ENCODE results near the gene POLRMT.
"Not testable (repeated sequence)": the region's sequence is repeated elsewhere in the genome, so short reads cannot be mapped to it uniquely, and the experiment has no call there.

POLRMT gene

GRCh38 chr19:670609-671075 lies 37.3 kb upstream of the POLRMT start:
- no peak for DNase-seq (ENCODE audit: low read depth)
- peak; percentile 3 for TF ChIP-seq CTCF (IDR thresholded peaks at IDR 0.05; ENCODE audit: low read length, missing control alignments)
- H3K4me3 ChIP-seq (replicated peaks; ENCODE audit: low read depth, low read length): no peak overlapping the region

- not testable (repeated sequence) for H3K4me3 ChIP-seq (replicated peaks; ENCODE audit: low read depth, low read length)
- DNase-seq (ENCODE audit: low read depth): peak; percentile 20
Observed at GRCh38 chr19:668675-669434, 35.5 kb upstream of the POLRMT start.

GRCh38 chr19:666985-667573 lies 33.7 kb upstream of the POLRMT start:
- not testable (repeated sequence) for H3K4me3 ChIP-seq (replicated peaks; ENCODE audit: low read depth, low read length); DNase-seq (ENCODE audit: low read depth)

GRCh38 chr19:664913-665443 lies 31.6 kb upstream of the POLRMT start:
- peak; percentile 79 for DNase-seq (ENCODE audit: low read depth)
- peak; percentile 80 for TF ChIP-seq CTCF (IDR thresholded peaks at IDR 0.05; ENCODE audit: low read length, missing control alignments)
- H3K4me3 ChIP-seq (replicated peaks; ENCODE audit: low read depth, low read length): no peak overlapping the region

- no peak for TF ChIP-seq CTCF (IDR thresholded peaks at IDR 0.05; ENCODE audit: low read length, missing control alignments)
- H3K4me3 ChIP-seq (replicated peaks; ENCODE audit: low read depth, low read length): peak overlapping the region; percentile 53
- no peak for DNase-seq (ENCODE audit: low read depth)
Observed at GRCh38 chr19:663682-664117, 30.4 kb upstream of the POLRMT start.

GRCh38 chr19:662962-663681 lies 29.8 kb upstream of the POLRMT start, which contains the start of gene RNF126:
Gene RNF126 (minus strand): TSS chr19:663214. CDS start chr19:663121, 93 bp downstream.
- peak within 1 kb of the TSS; percentile 77 for H3K4me3 ChIP-seq (replicated peaks; ENCODE audit: low read depth, low read length)
- DNase-seq (ENCODE audit: low read depth): peak; percentile 92
- no peak for TF ChIP-seq CTCF (IDR thresholded peaks at IDR 0.05; ENCODE audit: low read length, missing control alignments)

- DNase-seq (ENCODE audit: low read depth): peak; percentile 28
- TF ChIP-seq CTCF (IDR thresholded peaks at IDR 0.05; ENCODE audit: low read length, missing control alignments): no peak
- H3K4me3 ChIP-seq (replicated peaks; ENCODE audit: low read depth, low read length): peak overlapping the region; percentile 77
Observed at GRCh38 chr19:662207-662961, 29.0 kb upstream of the POLRMT start.
